Testis (tissue), 3 donors: ENCODE data around the gene KLF17. TPM values are rescaled to one million over a fixed set of nuclear protein-coding genes. Genes with fewer than 3 reads are reported as not detected.

ENCODE experiments used
- DNase-seq: peaks from one replicate; pipeline ENCODE4 v3.0.0-alpha.2; 2019
- H3K27ac ChIP-seq, 2 donors: fragments of 200-600 bp; sonication (generic); one replicate each; pipeline ENCODE4 v1.5.1; 2019
- H3K27me3 ChIP-seq: fragments of 200-600 bp; sonication (generic); one replicate; pipeline ENCODE4 v1.5.1; 2019
- H3K36me3 ChIP-seq: fragments of 200-600 bp; sonication (generic); one replicate; pipeline ENCODE4 v1.5.1; 2017; ENCODE audit warnings: low read depth; ENCODE audit errors: missing control alignments
- H3K4me1 ChIP-seq: fragments of 200-600 bp; sonication (generic); one replicate; pipeline ENCODE4 v1.5.1; 2019
- H3K4me3 ChIP-seq, 2 donors: fragments of 200-600 bp; sonication (generic); one replicate each; pipeline ENCODE4 v1.5.1; 2017 to 2019
- H3K9me3 ChIP-seq: fragments of 200-600 bp; sonication (generic); one replicate; pipeline ENCODE4 v1.5.1; 2017
- CTCF ChIP-seq, 3 experiments: fragments of 450-650 bp in 2 of 3; fragments of 200-600 bp in 1 of 3; sonication (generic) in 1 of 3; IDR thresholded peaks; one replicate each; pipeline ENCODE4 v1.5.1; 2016 to 2019; ENCODE audit warnings: antibody characterized with exemption in 3 of 3, mild to moderate bottlenecking in 2 of 3, moderate library complexity in 1 of 3
- POLR2A ChIP-seq: fragments of 450-650 bp; IDR thresholded peaks from one replicate; pipeline ENCODE4 v1.6.1; 2017; ENCODE audit warnings: antibody characterized with exemption, mild to moderate bottlenecking, moderate library complexity
- WGBS, 2 donors: methylation state at CpG; one replicate each; pipeline ENCODE4 v1.1.5; 2018; 5-methylcytosine and 5-hydroxymethylcytosine counted together
- intact Hi-C: fragments of 100-400 bp; cut with DNase I; formaldehyde crosslinking; loops from one replicate; pipeline ENCODE4 v1.15.1; 2023; ENCODE audit warnings: low total_unique reads
- polyA plus RNA-seq: library from polyadenylated mRNA; stranded (reverse); fragments of 350-450 nt; fragmentation: Illumina TruSeq; extraction: RNeasy Lipid Tissue Mini Kit (QIAGEN cat#74804); gene quantifications from one replicate; pipeline ENCODE4 v1.2.3, GENCODE V29; 2014; ENCODE audit warnings: low read depth, low replicate concordance; ENCODE audit not compliant: insufficient read depth
- total RNA-seq, 2 donors: library from RNA; depleted of rRNA; stranded (reverse); fragments of >200 nt; gene quantifications; one replicate each; pipeline ENCODE4 v1.2.3, GENCODE V29; 2016

KLF17 gene
- total and polyA plus RNA-seq, 3 donors from 2014 or later = 5.2 to 21.8 (median 7.6) TPM

- Histone ChIP-seq H3K9me3 (no peaks in the 10 kb centered on the region), H3K27ac (no peak overlapping the region), H3K36me3 (no peaks in the 10 kb centered on the region), H3K27me3 (no peaks in the 10 kb centered on the region), H3K4me3 (no peak overlapping the region), H3K4me1 (no peaks in the 10 kb centered on the region)
- WGBS, 2 donors = 78 to 86% methylated on average over 5 of the region's 5 CpGs
- intact Hi-C loops = no loop called here
- DNase-seq = no peak
- TF ChIP-seq POLR2A (no peak), CTCF (IDR thresholded peaks at IDR 0.05) (no peak)
These were observed 1.9 kb downstream of the KLF17 start for GRCh38 chr1:44120398-44120949.

GRCh38 chr1:44129616-44130500, 11.2 kb downstream of the KLF17 start:
- 84 to 94% methylated on average over 6 to 16 of the region's 16 CpGs for WGBS, 2 donors
- no peaks in the 10 kb centered on the region for H3K27me3 ChIP-seq
- H3K9me3 ChIP-seq = no peaks in the 10 kb centered on the region

GRCh38 chr1:44131411-44131810, 12.8 kb downstream of the KLF17 start:
- H3K27me3 ChIP-seq = no peaks in the 10 kb centered on the region
- no peak for TF ChIP-seq POLR2A
- no peak for TF ChIP-seq CTCF (IDR thresholded peaks at IDR 0.05)
- 64 to 70% methylated on average over 3 of the region's 3 CpGs for WGBS, 2 donors
- no peak for DNase-seq
- H3K4me1 ChIP-seq = no peaks in the 10 kb centered on the region
- no peak overlapping the region for H3K27ac ChIP-seq
- no peaks in the 10 kb centered on the region for H3K9me3 ChIP-seq
- intact Hi-C loops = no loop called here
- H3K36me3 ChIP-seq = no peaks in the 10 kb centered on the region
- no peak overlapping the region for H3K4me3 ChIP-seq

More at GRCh38 chr1:44129616-44130500, 11.2 kb downstream of the KLF17 start:
- intact Hi-C loops = no loop called here
- TF ChIP-seq POLR2A = no peak
- no peak for TF ChIP-seq CTCF (IDR thresholded peaks at IDR 0.05)
- DNase-seq = no peak
- Histone ChIP-seq H3K36me3 (no peaks in the 10 kb centered on the region), H3K4me1 (no peaks in the 10 kb centered on the region), H3K4me3 (no peak overlapping the region), H3K27ac (no peak overlapping the region)

GRCh38 chr1:44134071-44134920, 15.7 kb downstream of the KLF17 start:
- 92 to 94% methylated on average over 19 of the region's 19 CpGs for WGBS, 2 donors
- intact Hi-C loops = no loop called here
- Histone ChIP-seq H3K4me1 (no peaks in the 10 kb centered on the region), H3K9me3 (no peaks in the 10 kb centered on the region), H3K27me3 (no peaks in the 10 kb centered on the region), H3K36me3 (no peaks in the 10 kb centered on the region), H3K4me3 (no peak overlapping the region), H3K27ac (no peak overlapping the region)
- TF ChIP-seq CTCF (IDR thresholded peaks at IDR 0.05) (no peak), POLR2A (no peak)
- DNase-seq = no peak
